ENCODE data around the gene WIPF1.

The WIPF1 gene

GRCh38 chr2:174597345-174598047, at the start of gene WIPF1:
Gene WIPF1, minus strand, starts transcription at chr2:174597804. Its CDS starts 12,231 bp downstream, at chr2:174585573.
- DNase-seq (ENCODE audit: insufficient read length, low spot score) (no peak), FAIRE-seq (no peak)
- TF ChIP-seq CTCF (IDR thresholded peaks at IDR 0.05; ENCODE audit: insufficient read depth, missing control alignments), result no peak

GRCh38 chr2:174645296-174645695, 47.7 kb upstream of the WIPF1 start:
- FAIRE-seq, result no peak
- no peak for DNase-seq (ENCODE audit: insufficient read length, low spot score)
- TF ChIP-seq CTCF (IDR thresholded peaks at IDR 0.05; ENCODE audit: insufficient read depth, missing control alignments), result no peak

- no peak for DNase-seq (ENCODE audit: insufficient read length, low spot score)
- TF ChIP-seq CTCF (IDR thresholded peaks at IDR 0.05; ENCODE audit: insufficient read depth, missing control alignments), result no peak
- no peak for FAIRE-seq
Measured at GRCh38 chr2:174644406-174644805, 46.8 kb upstream of the WIPF1 start.

GRCh38 chr2:174643356-174643755, 45.8 kb upstream of the WIPF1 start:
- FAIRE-seq (no peak), DNase-seq (ENCODE audit: insufficient read length, low spot score) (no peak)
- no peak for TF ChIP-seq CTCF (IDR thresholded peaks at IDR 0.05; ENCODE audit: insufficient read depth, missing control alignments)

GRCh38 chr2:174641168-174641567, 43.6 kb upstream of the WIPF1 start:
- FAIRE-seq, result no peak
- TF ChIP-seq CTCF (IDR thresholded peaks at IDR 0.05; ENCODE audit: insufficient read depth, missing control alignments), result no peak
- DNase-seq (ENCODE audit: insufficient read length, low spot score), result no peak

- TF ChIP-seq CTCF (IDR thresholded peaks at IDR 0.05; ENCODE audit: insufficient read depth, missing control alignments), result no peak
- no peak for DNase-seq (ENCODE audit: insufficient read length, low spot score)
- no peak for FAIRE-seq
Measured at GRCh38 chr2:174636987-174637386, 39.4 kb upstream of the WIPF1 start.

- no peak for DNase-seq (ENCODE audit: insufficient read length, low spot score)
- TF ChIP-seq CTCF (IDR thresholded peaks at IDR 0.05; ENCODE audit: insufficient read depth, missing control alignments), result no peak
- no peak for FAIRE-seq
Measured at GRCh38 chr2:174635776-174636404, 38.3 kb upstream of the WIPF1 start.

Measured in D721Med (cell line).